HEK293T (cell line): ENCODE results near the gene OPCML.

Experiments used
- ARNT ChIP-seq: fragments of 450-650 bp; IDR thresholded peaks from 2 replicates; pipeline ENCODE4 v1.6.1; 2017; ENCODE audit warnings: mild to moderate bottlenecking
- BHLHE40 ChIP-seq: fragments of 450-650 bp; IDR thresholded peaks from 2 replicates; pipeline ENCODE4 v1.6.1; 2016; ENCODE audit warnings: mild to moderate bottlenecking, moderate library complexity, borderline replicate concordance
- ELF4 ChIP-seq: fragments of 450-650 bp; IDR thresholded peaks from 2 replicates; pipeline ENCODE4 v1.6.1; 2017; ENCODE audit warnings: antibody characterized with exemption
- FOXA1 ChIP-seq: fragments of 450-650 bp; IDR thresholded peaks from 2 replicates; pipeline ENCODE4 v1.6.1; 2016; ENCODE audit warnings: mild to moderate bottlenecking
- FOXK2 ChIP-seq: fragments of 450-650 bp; IDR thresholded peaks from 2 replicates; pipeline ENCODE4 v1.6.1; 2016; ENCODE audit warnings: mild to moderate bottlenecking
- NFRKB ChIP-seq: fragments of 450-650 bp; IDR thresholded peaks from 2 replicates; pipeline ENCODE4 v1.6.1; 2016; ENCODE audit warnings: mild to moderate bottlenecking, moderate library complexity
- PKNOX1 ChIP-seq: fragments of 450-650 bp; IDR thresholded peaks from 2 replicates; pipeline ENCODE4 v1.6.1; 2016
- SP1 ChIP-seq: fragments of 450-650 bp; IDR thresholded peaks from 2 replicates; pipeline ENCODE4 v1.6.1; 2017

GRCh38 chr11:132501356-132501755 lies 1030.9 kb downstream of the OPCML start:
- no peak for TF ChIP-seq ELF4
- no peak for TF ChIP-seq NFRKB
- TF ChIP-seq FOXK2, result no peak
- TF ChIP-seq FOXA1, result no peak
- no peak for TF ChIP-seq SP1
- TF ChIP-seq BHLHE40, result no peak
- TF ChIP-seq PKNOX1, result no peak
- no peak for TF ChIP-seq ARNT
